ENCODE results near the gene PPP2R3A. TPM values are rescaled to one million over a fixed set of nuclear protein-coding genes. Genes with fewer than 3 reads are reported as not detected.
"Not testable (repeated sequence)": the region's sequence is repeated elsewhere in the genome, so short reads cannot be mapped to it uniquely, and the experiment has no call there.

PPP2R3A gene
- total RNA-seq, 3 donors from 2014 or later (not counting 1 experiment from before 2014, with no cell fraction given): 0.35 to 0.43 (median 0.40) TPM

- TF ChIP-seq CTCF (IDR thresholded peaks at IDR 0.05): no peak
- no peak for ATAC-seq
- Mint-ChIP-seq H3K9me3 (no peaks in the 10 kb centered on the region), H3K27ac (peak overlapping the region; percentile 79 to 83), H3K4me1 (peaks cover 76 to 82% of the 10 kb centered on the region in 2 donors), H3K27me3 (ENCODE audit: low read depth in 2 of 2) (no peaks in the 10 kb centered on the region), H3K36me3 (no peaks in the 10 kb centered on the region), H3K4me3 (no peak overlapping the region)
- Histone ChIP-seq H3K27me3 (ENCODE audit: control insufficient read depth, insufficient read depth, low read length) (no peaks in the 10 kb centered on the region), H3K4me3 (ENCODE audit: low read length) (no peak overlapping the region), H3K4me1 (ENCODE audit: control insufficient read depth, insufficient read depth, low read length) (peaks cover 17% of the 10 kb centered on the region), H3K27ac (ENCODE audit: low read length) (no peak overlapping the region), H3K9me3 (ENCODE audit: control insufficient read depth, insufficient read depth, low read length) (no peaks in the 10 kb centered on the region), H3K36me3 (ENCODE audit: control insufficient read depth, insufficient read depth, low read length) (no peaks in the 10 kb centered on the region)
- intact Hi-C loops (cut with micrococcal nuclease): no loop called here
- 95% methylated on average over 7 of the region's 7 CpGs for WGBS (ENCODE audit: insufficient coverage)
- DNase-seq: no peak
Measured at GRCh38 chr3:136162322-136162721, 196.8 kb downstream of the PPP2R3A start.

- H3K36me3 ChIP-seq (ENCODE audit: control insufficient read depth, insufficient read depth, low read length); H3K27me3 ChIP-seq (ENCODE audit: control insufficient read depth, insufficient read depth, low read length); H3K36me3 Mint-ChIP-seq; H3K27ac ChIP-seq (ENCODE audit: low read length); DNase-seq; H3K27me3 Mint-ChIP-seq (ENCODE audit: low read depth in 2 of 2); H3K9me3 Mint-ChIP-seq; H3K9me3 ChIP-seq (ENCODE audit: control insufficient read depth, insufficient read depth, low read length); H3K4me3 ChIP-seq (ENCODE audit: low read length); intact Hi-C loops (cut with micrococcal nuclease): not testable (repeated sequence)
- peaks cover 13% of the 10 kb centered on the region for H3K4me1 ChIP-seq (ENCODE audit: control insufficient read depth, insufficient read depth, low read length)
- peak overlapping the region; percentile 38 for H3K4me3 Mint-ChIP-seq
- peaks cover 76 to 82% of the 10 kb centered on the region in 2 donors for H3K4me1 Mint-ChIP-seq
- peak overlapping the region; percentile 79 to 83 for H3K27ac Mint-ChIP-seq
- ATAC-seq: peak in 2 of 3 donors; percentile 36 to 44
Measured at GRCh38 chr3:136163607-136164006, 198.1 kb downstream of the PPP2R3A start.

GRCh38 chr3:136166507-136166906 lies 201.0 kb downstream of the PPP2R3A start:
- intact Hi-C loops (cut with micrococcal nuclease): no loop called here
- Mint-ChIP-seq H3K4me3 (peak overlapping the region; percentile 38), H3K4me1 (peaks cover 64 to 68% of the 10 kb centered on the region in 2 donors), H3K27me3 (ENCODE audit: low read depth in 2 of 2) (no peaks in the 10 kb centered on the region), H3K36me3 (no peaks in the 10 kb centered on the region), H3K27ac (peak overlapping the region; percentile 27 to 76), H3K9me3 (no peaks in the 10 kb centered on the region)
- Histone ChIP-seq H3K36me3 (ENCODE audit: control insufficient read depth, insufficient read depth, low read length) (no peaks in the 10 kb centered on the region), H3K4me1 (ENCODE audit: control insufficient read depth, insufficient read depth, low read length) (peaks cover 19% of the 10 kb centered on the region), H3K9me3 (ENCODE audit: control insufficient read depth, insufficient read depth, low read length) (no peaks in the 10 kb centered on the region), H3K4me3 (ENCODE audit: low read length) (no peak overlapping the region), H3K27ac (ENCODE audit: low read length) (no peak overlapping the region), H3K27me3 (ENCODE audit: control insufficient read depth, insufficient read depth, low read length) (no peaks in the 10 kb centered on the region)
- no peak for ATAC-seq
- no peak for DNase-seq
- WGBS (ENCODE audit: insufficient coverage): 89% methylated on average over 3 of the region's 3 CpGs
- no peak for TF ChIP-seq CTCF (IDR thresholded peaks at IDR 0.05)

- ATAC-seq; H3K36me3 Mint-ChIP-seq; H3K4me3 ChIP-seq (ENCODE audit: low read length); H3K27me3 Mint-ChIP-seq (ENCODE audit: low read depth in 2 of 2); H3K27me3 ChIP-seq (ENCODE audit: control insufficient read depth, insufficient read depth, low read length); H3K36me3 ChIP-seq (ENCODE audit: control insufficient read depth, insufficient read depth, low read length); intact Hi-C loops (cut with micrococcal nuclease); DNase-seq; H3K9me3 Mint-ChIP-seq; H3K27ac ChIP-seq (ENCODE audit: low read length); H3K9me3 ChIP-seq (ENCODE audit: control insufficient read depth, insufficient read depth, low read length): not testable (repeated sequence)
- peaks cover 18% of the 10 kb centered on the region for H3K4me1 ChIP-seq (ENCODE audit: control insufficient read depth, insufficient read depth, low read length)
- Mint-ChIP-seq H3K4me1 (peaks cover 50 to 54% of the 10 kb centered on the region in 2 donors), H3K27ac (peak overlapping the region; percentile 73 to 76), H3K4me3 (peak overlapping the region; percentile 52)
- WGBS (ENCODE audit: insufficient coverage): 94% methylated on average over 3 of the region's 4 CpGs
Measured at GRCh38 chr3:136168236-136168635, 202.7 kb downstream of the PPP2R3A start.
